GM23338 (cell line): Measurements from ENCODE around the gene ECE1. TPM values are rescaled to one million over a fixed set of nuclear protein-coding genes. Genes with fewer than 3 reads are reported as not detected.

Experiments
- ATAC-seq: fragments of 200-7000 bp; cut with Tn5 transposase; 3 replicates; pipeline ENCODE4 v1.9.1; 2020
- DNase-seq: peaks from one replicate; pipeline ENCODE4 v3.0.0-alpha.2; 2015; ENCODE audit warnings: low spot score
- H2AFZ ChIP-seq: fragments of 200-600 bp; sonication (generic); 2 replicates; pipeline ENCODE4 v1.8.0; 2016; ENCODE audit warnings: antibody characterized with exemption, mild to moderate bottlenecking, moderate library complexity
- H3F3A ChIP-seq: fragments of 200-600 bp; sonication (generic); replicated peaks from 2 replicates; pipeline ENCODE4 v1.8.0; 2017; ENCODE audit warnings: antibody characterized with exemption, mixed run types, low read depth
- H3K27ac ChIP-seq: fragments of 200-600 bp; sonication (generic); 2 replicates; pipeline ENCODE4 v1.6.1; 2016; ENCODE audit warnings: low read depth
- H3K27me3 ChIP-seq: fragments of 200-600 bp; sonication (generic); 2 replicates; pipeline ENCODE4 v1.8.0; 2016; ENCODE audit warnings: mild to moderate bottlenecking, mixed run types, moderate library complexity; ENCODE audit not compliant: insufficient read depth
- H3K36me3 ChIP-seq: fragments of 200-600 bp; sonication (generic); 2 replicates; pipeline ENCODE4 v1.8.0; 2016; ENCODE audit warnings: mild to moderate bottlenecking; ENCODE audit not compliant: insufficient read depth
- H3K4me1 ChIP-seq: fragments of 200-600 bp; sonication (generic); 2 replicates; pipeline ENCODE4 v1.8.0; 2016; ENCODE audit warnings: mild to moderate bottlenecking, moderate library complexity; ENCODE audit not compliant: insufficient read depth
- H3K4me2 ChIP-seq: fragments of 200-600 bp; sonication (generic); 2 replicates; pipeline ENCODE4 v1.7.1; 2017; ENCODE audit warnings: mixed run types
- H3K4me3 ChIP-seq: fragments of 200-600 bp; sonication (generic); 2 replicates; pipeline ENCODE4 v1.6.1; 2016; ENCODE audit warnings: mixed run types
- H3K79me2 ChIP-seq: fragments of 200-600 bp; sonication (generic); replicated peaks from 2 replicates; pipeline ENCODE4 v1.8.0; 2017; ENCODE audit warnings: mild to moderate bottlenecking; ENCODE audit not compliant: insufficient read depth
- H3K9me2 ChIP-seq: fragments of 200-600 bp; sonication (generic); 2 replicates; pipeline ENCODE4 v1.8.0; 2017; ENCODE audit not compliant: insufficient read depth
- H4K20me1 ChIP-seq: fragments of 200-600 bp; sonication (generic); replicated peaks from 2 replicates; pipeline ENCODE4 v1.8.0; 2017; ENCODE audit warnings: mild to moderate bottlenecking; ENCODE audit not compliant: insufficient read depth
- H3K27ac Mint-ChIP-seq: 2 replicates; pipeline ENCODE4 v1.8.0; 2020; ENCODE audit warnings: inconsistent platforms, mild to moderate bottlenecking, moderate library complexity, mixed read lengths
- H3K27me3 Mint-ChIP-seq: 3 replicates; pipeline ENCODE4 v1.8.0; 2022; ENCODE audit warnings: low read depth, mild to moderate bottlenecking, moderate library complexity, mixed read lengths, inconsistent platforms; ENCODE audit not compliant: insufficient read depth, poor library complexity
- H3K36me3 Mint-ChIP-seq: 3 replicates; pipeline ENCODE4 v1.8.0; 2021; ENCODE audit warnings: low read depth, mild to moderate bottlenecking, inconsistent platforms, moderate library complexity, mixed read lengths
- H3K4me1 Mint-ChIP-seq: 3 replicates; pipeline ENCODE4 v1.8.0; 2020; ENCODE audit warnings: mild to moderate bottlenecking, inconsistent platforms, mixed read lengths
- H3K4me3 Mint-ChIP-seq: 3 replicates; pipeline ENCODE4 v1.8.0; 2021; ENCODE audit warnings: moderate library complexity, mild to moderate bottlenecking, inconsistent platforms, mixed read lengths
- H3K9me3 Mint-ChIP-seq: 3 replicates; pipeline ENCODE4 v1.8.0; 2020; ENCODE audit warnings: moderate library complexity, mild to moderate bottlenecking, inconsistent platforms, mixed read lengths
- ETS1 ChIP-seq: IDR thresholded peaks from 2 replicates; pipeline ENCODE4 v1.6.1; 2016; ENCODE audit warnings: antibody characterized with exemption
- EZH2 ChIP-seq: fragments of 200-600 bp; sonication (generic); IDR thresholded peaks from one replicate; pipeline ENCODE4 v1.8.0; 2017; ENCODE audit warnings: antibody characterized with exemption, mild to moderate bottlenecking, low read depth; ENCODE audit not compliant: unreplicated experiment
- EZH2phosphoT487 ChIP-seq: fragments of 200-600 bp; sonication (generic); IDR thresholded peaks from one replicate; pipeline ENCODE4 v1.8.1; 2018; ENCODE audit warnings: antibody characterized with exemption; ENCODE audit not compliant: unreplicated experiment
- NANOG ChIP-seq: IDR thresholded peaks from 2 replicates; pipeline ENCODE4 v1.6.1; 2016; ENCODE audit warnings: antibody characterized with exemption, borderline replicate concordance
- POLR2AphosphoS5 ChIP-seq: IDR thresholded peaks from 2 replicates; pipeline ENCODE4 v1.6.1; 2016; ENCODE audit warnings: antibody characterized with exemption, low read depth
- REST ChIP-seq: IDR thresholded peaks from one replicate; pipeline ENCODE4 v1.6.1; 2018; ENCODE audit warnings: antibody characterized with exemption; ENCODE audit not compliant: unreplicated experiment
- STAT1 ChIP-seq: IDR thresholded peaks from one replicate; pipeline ENCODE4 v1.6.1; 2016; ENCODE audit warnings: antibody characterized with exemption; ENCODE audit not compliant: unreplicated experiment
- ZNF114 ChIP-seq: fragments of 250-450 bp; sonication (Bioruptor Pico); IDR thresholded peaks from 2 replicates; pipeline ENCODE4 v1.5.0; 2020; ENCODE audit warnings: mild to moderate bottlenecking, moderate library complexity
- ZNF331 ChIP-seq: fragments of 250-450 bp; sonication (Bioruptor Pico); IDR thresholded peaks from 2 replicates; pipeline ENCODE4 v1.5.0; 2020; ENCODE audit warnings: low read depth, mild to moderate bottlenecking, moderate library complexity
- polyA plus RNA-seq: library from polyadenylated mRNA; unstranded; fragments of >200 nt; fragmentation: Nextera tagmentation; extraction: Ambion mirVana; gene quantifications from 2 replicates; pipeline ENCODE4 v1.2.1, GENCODE V29; 2016
- total RNA-seq: library from RNA; depleted of rRNA; stranded (reverse); fragments of >200 nt; shearing (Covaris generic); gene quantifications from 2 replicates; pipeline ENCODE4 v1.2.3, GENCODE V29; 2014

ECE1 gene
- total and polyA plus RNA-seq, 2 experiments from 2014 or later, result 11.0 to 45.0 TPM

DNA sequence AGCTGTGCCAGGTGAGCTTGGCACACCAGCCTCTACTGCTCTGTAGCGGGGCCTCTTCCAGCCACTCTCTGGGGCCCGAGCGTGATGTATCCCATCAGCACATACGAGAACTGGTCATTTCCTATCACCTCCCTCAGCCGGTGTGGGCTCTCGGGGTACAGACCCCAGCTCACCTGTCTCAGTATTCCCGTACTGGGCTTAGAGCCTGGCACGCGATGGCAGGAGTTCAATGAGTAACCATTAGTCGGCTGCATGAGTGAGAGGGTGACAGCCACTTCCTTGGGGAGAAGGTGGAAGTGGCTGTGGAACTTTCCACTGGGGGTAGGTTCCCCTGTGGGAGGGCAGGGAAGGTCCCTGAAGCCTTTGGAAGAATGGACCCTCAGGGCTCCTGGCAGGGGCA lies 46.1 kb downstream of the ECE1 start:
- H3K27me3 ChIP-seq, result no peaks in the 10 kb centered on the region
- TF ChIP-seq POLR2AphosphoS5, result no peak
- TF ChIP-seq REST, result no peak
- TF ChIP-seq NANOG, result no peak
- TF ChIP-seq EZH2, result no peak
- no peak for TF ChIP-seq STAT1
- H3K4me3 Mint-ChIP-seq, result no peak overlapping the region
- peaks cover 16% of the 10 kb centered on the region; the same call in 2 of the 3 replicates for H3K36me3 Mint-ChIP-seq
- DNase-seq (no peak), ATAC-seq (no peak)
- H3K4me2 ChIP-seq, result no peak overlapping the region
- no peaks in the 10 kb centered on the region for H3K9me2 ChIP-seq
- no peak overlapping the region for H3K27ac ChIP-seq
- no peaks in the 10 kb centered on the region; the same call in 1 of the 2 replicates for H3K36me3 ChIP-seq
- no peaks in the 10 kb centered on the region for H3F3A ChIP-seq
- H3K9me3 Mint-ChIP-seq, result no peaks in the 10 kb centered on the region; the same call in 2 of the 3 replicates
- peaks cover 7% of the 10 kb centered on the region for H3K4me1 Mint-ChIP-seq
- H4K20me1 ChIP-seq, result peaks cover 8% of the 10 kb centered on the region; the same call in 1 of the 2 replicates
- no peaks in the 10 kb centered on the region for H3K79me2 ChIP-seq
- no peaks in the 10 kb centered on the region for H3K4me1 ChIP-seq
- H2AFZ ChIP-seq, result no peak overlapping the region
- no peak overlapping the region for H3K27ac Mint-ChIP-seq
- no peak overlapping the region for H3K4me3 ChIP-seq
- peaks cover 7% of the 10 kb centered on the region for H3K27me3 Mint-ChIP-seq

GRCh38 chr1:21242846-21243245 lies 47.4 kb downstream of the ECE1 start:
- no peaks in the 10 kb centered on the region; the same call in 2 of the 3 replicates for H3K9me3 Mint-ChIP-seq
- TF ChIP-seq ZNF331 (CRISPR knock-in tag) (no peak), ZNF114 (CRISPR knock-in tag) (no peak), NANOG (no peak), REST (no peak), EZH2 (no peak), ETS1 (no peak), EZH2phosphoT487 (no peak)

More at GRCh38 chr1:21242846-21243245, 47.4 kb downstream of the ECE1 start:
- peaks cover 2% of the 10 kb centered on the region for H3K27me3 Mint-ChIP-seq
- Histone ChIP-seq H3K79me2 (no peaks in the 10 kb centered on the region), H3F3A (no peaks in the 10 kb centered on the region), H3K4me2 (no peak overlapping the region), H2AFZ (no peak overlapping the region), H3K27ac (no peak overlapping the region), H3K27me3 (no peaks in the 10 kb centered on the region), H4K20me1 (peaks cover 8% of the 10 kb centered on the region; the same call in 1 of the 2 replicates), H3K4me1 (no peaks in the 10 kb centered on the region), H3K9me2 (no peaks in the 10 kb centered on the region), H3K36me3 (no peaks in the 10 kb centered on the region; the same call in 1 of the 2 replicates), H3K4me3 (no peak overlapping the region)
- H3K27ac Mint-ChIP-seq, result no peak overlapping the region
- ATAC-seq (no peak), DNase-seq (no peak)
- peaks cover 16% of the 10 kb centered on the region; the same call in 2 of the 3 replicates for H3K36me3 Mint-ChIP-seq
- H3K4me3 Mint-ChIP-seq, result no peak overlapping the region
- peaks cover 11% of the 10 kb centered on the region for H3K4me1 Mint-ChIP-seq
